SK-N-SH treated with all-trans-retinoic acid at 6 μM for 48 hours (cell line): Measurements from ENCODE around the gene ZNF860.

Source experiments
- ATAC-seq: fragments of 200-7000 bp; cut with Tn5 transposase; 3 replicates; pipeline ENCODE4 v1.9.1; 2020; ENCODE audit warnings: mild to moderate bottlenecking, moderate library complexity
- ARNTL ChIP-seq: fragments of 450-650 bp; formaldehyde crosslinking; IDR thresholded peaks from 2 replicates; pipeline ENCODE4 v1.5.0; 2020; ENCODE audit warnings: low read depth, mild to moderate bottlenecking, moderate library complexity, borderline replicate concordance
- BACH2 ChIP-seq: fragments of 250-450 bp; sonication (Bioruptor Pico); IDR thresholded peaks from 2 replicates; pipeline ENCODE4 v1.9.0; 2021; ENCODE audit warnings: mild to moderate bottlenecking, borderline replicate concordance
- CSDC2 ChIP-seq: fragments of 250-450 bp; sonication (Bioruptor Pico); IDR thresholded peaks from 2 replicates; pipeline ENCODE4 v1.5.0; 2020; ENCODE audit warnings: mild to moderate bottlenecking, moderate library complexity
- CSRNP3 ChIP-seq: fragments of 250-450 bp; sonication (Bioruptor Pico); IDR thresholded peaks from 2 replicates; pipeline ENCODE4 v1.5.1; 2021; ENCODE audit warnings: mild to moderate bottlenecking, moderate library complexity
- ESRRG ChIP-seq: fragments of 250-450 bp; sonication (Bioruptor Pico); IDR thresholded peaks from 2 replicates; pipeline ENCODE4 v1.6.1; 2021; ENCODE audit warnings: mild to moderate bottlenecking
- GLIS3 ChIP-seq: fragments of 250-450 bp; sonication (Bioruptor Pico); IDR thresholded peaks from 2 replicates; pipeline ENCODE4 v1.5.0; 2020; ENCODE audit warnings: mild to moderate bottlenecking, moderate library complexity
- ISL1 ChIP-seq: fragments of 250-450 bp; sonication (Bioruptor Pico); IDR thresholded peaks from 2 replicates; pipeline ENCODE4 v2.1.2; 2022; ENCODE audit warnings: mild to moderate bottlenecking, moderate library complexity
- OSR1 ChIP-seq: fragments of 250-450 bp; sonication (Bioruptor Pico); IDR thresholded peaks from 2 replicates; pipeline ENCODE4 v1.8.0; 2022; ENCODE audit warnings: moderate library complexity, mild to moderate bottlenecking, inconsistent platforms
- PATZ1 ChIP-seq: fragments of 250-450 bp; sonication (Bioruptor Pico); IDR thresholded peaks from 2 replicates; pipeline ENCODE4 v1.8.0; 2020; ENCODE audit warnings: mild to moderate bottlenecking, moderate library complexity, borderline replicate concordance
- POU6F1 ChIP-seq: fragments of 250-450 bp; sonication (Bioruptor Pico); IDR thresholded peaks from 2 replicates; pipeline ENCODE4 v1.8.0; 2021; ENCODE audit warnings: low read depth, mild to moderate bottlenecking, moderate library complexity, borderline replicate concordance
- PPARA ChIP-seq: fragments of 250-450 bp; sonication (Bioruptor Pico); IDR thresholded peaks from 2 replicates; pipeline ENCODE4 v1.5.0; 2020; ENCODE audit warnings: mild to moderate bottlenecking, borderline replicate concordance
- RARB ChIP-seq: fragments of 250-450 bp; sonication (Bioruptor Pico); IDR thresholded peaks from 2 replicates; pipeline ENCODE4 v1.8.0; 2021; ENCODE audit warnings: mild to moderate bottlenecking, moderate library complexity
- SNAI2 ChIP-seq: fragments of 250-450 bp; sonication (Bioruptor Pico); IDR thresholded peaks from 2 replicates; pipeline ENCODE4 v1.5.0; 2020; ENCODE audit warnings: mild to moderate bottlenecking, moderate library complexity
- TCF4 ChIP-seq: fragments of 250-450 bp; sonication (Bioruptor Pico); IDR thresholded peaks from 2 replicates; pipeline ENCODE4 v1.8.0; 2021; ENCODE audit warnings: mild to moderate bottlenecking, moderate library complexity, borderline replicate concordance
- TOX ChIP-seq: fragments of 250-450 bp; sonication (Bioruptor Pico); IDR thresholded peaks from 2 replicates; pipeline ENCODE4 v1.8.0; 2021; ENCODE audit warnings: mild to moderate bottlenecking, moderate library complexity, borderline replicate concordance
- TSHZ2 ChIP-seq: fragments of 250-450 bp; sonication (Bioruptor Pico); IDR thresholded peaks from 2 replicates; pipeline ENCODE4 v1.5.0; 2020; ENCODE audit warnings: mild to moderate bottlenecking, moderate library complexity
- ZC3H10 ChIP-seq: fragments of 250-450 bp; sonication (Bioruptor Pico); IDR thresholded peaks from 2 replicates; pipeline ENCODE4 v1.5.1; 2021; ENCODE audit warnings: mild to moderate bottlenecking, moderate library complexity
- ZFP30 ChIP-seq: fragments of 450-650 bp; formaldehyde crosslinking; IDR thresholded peaks from 2 replicates; pipeline ENCODE4 v1.5.0; 2022; ENCODE audit warnings: mild to moderate bottlenecking, moderate library complexity
- ZNF70 ChIP-seq: fragments of 450-650 bp; formaldehyde crosslinking; IDR thresholded peaks from 2 replicates; pipeline ENCODE4 v1.5.0; 2020; ENCODE audit warnings: mild to moderate bottlenecking, moderate library complexity
- ZNF8 ChIP-seq: fragments of 450-650 bp; formaldehyde crosslinking; IDR thresholded peaks from 2 replicates; pipeline ENCODE4 v1.5.0; 2020; ENCODE audit warnings: mild to moderate bottlenecking, moderate library complexity

The ZNF860 gene

GRCh38 chr3:32018757-32019564 lies 37.4 kb downstream of the ZNF860 start:
- TF ChIP-seq CSRNP3 (CRISPR knock-in tag) (no peak), ISL1 (no peak), TSHZ2 (CRISPR knock-in tag) (no peak), OSR1 (CRISPR knock-in tag) (no peak), RARB (CRISPR knock-in tag) (no peak), ESRRG (CRISPR knock-in tag) (no peak)
- ATAC-seq, result peak; percentile 91

GRCh38 chr3:32021155-32021554 lies 39.6 kb downstream of the ZNF860 start:
- ATAC-seq, result no peak
- no peak for TF ChIP-seq POU6F1
- TF ChIP-seq PATZ1, result no peak
- no peak for TF ChIP-seq ZNF70 (CRISPR knock-in tag)
- TF ChIP-seq BACH2, result no peak
- no peak for TF ChIP-seq TOX (CRISPR knock-in tag)
- TF ChIP-seq PPARA, result no peak
- TF ChIP-seq TSHZ2 (CRISPR knock-in tag), result no peak
- TF ChIP-seq ISL1, result no peak
- no peak for TF ChIP-seq GLIS3 (CRISPR knock-in tag)
- no peak for TF ChIP-seq ARNTL (CRISPR knock-in tag)
- no peak for TF ChIP-seq TCF4

GRCh38 chr3:32021748-32022147 lies 40.2 kb downstream of the ZNF860 start:
- no peak for ATAC-seq
- TF ChIP-seq TOX (CRISPR knock-in tag), result no peak
- no peak for TF ChIP-seq POU6F1
- TF ChIP-seq TSHZ2 (CRISPR knock-in tag), result no peak
- no peak for TF ChIP-seq GLIS3 (CRISPR knock-in tag)
- TF ChIP-seq ZFP30 (CRISPR knock-in tag), result no peak
- no peak for TF ChIP-seq ZNF70 (CRISPR knock-in tag)
- TF ChIP-seq PPARA, result no peak
- no peak for TF ChIP-seq ISL1
- TF ChIP-seq ZNF8 (CRISPR knock-in tag), result no peak
- no peak for TF ChIP-seq CSDC2
- TF ChIP-seq ESRRG (CRISPR knock-in tag), result no peak
- no peak for TF ChIP-seq SNAI2 (CRISPR knock-in tag)
- no peak for TF ChIP-seq TCF4
- TF ChIP-seq ARNTL (CRISPR knock-in tag), result no peak
- TF ChIP-seq BACH2, result no peak
- TF ChIP-seq RARB (CRISPR knock-in tag), result no peak
- TF ChIP-seq ZC3H10 (CRISPR knock-in tag), result no peak
